HPDE6-E6E7 (cell line): ENCODE results near the gene ARHGEF19.
A peak's percentile ranks its signal among the peaks of the same experiment; 100 is the strongest.
"Not testable (repeated sequence)": the region's sequence is repeated elsewhere in the genome, so short reads cannot be mapped to it uniquely, and the experiment has no call there.

Experiments used
- DNase-seq: peaks from one replicate; pipeline ENCODE4 v3.0.0; 2011; ENCODE audit warnings: missing footprints; ENCODE audit errors: extremely low spot score

Gene ARHGEF19

GRCh38 chr1:16244650-16245285 lies 32.3 kb upstream of the ARHGEF19 start:
- no peak for DNase-seq

DNA sequence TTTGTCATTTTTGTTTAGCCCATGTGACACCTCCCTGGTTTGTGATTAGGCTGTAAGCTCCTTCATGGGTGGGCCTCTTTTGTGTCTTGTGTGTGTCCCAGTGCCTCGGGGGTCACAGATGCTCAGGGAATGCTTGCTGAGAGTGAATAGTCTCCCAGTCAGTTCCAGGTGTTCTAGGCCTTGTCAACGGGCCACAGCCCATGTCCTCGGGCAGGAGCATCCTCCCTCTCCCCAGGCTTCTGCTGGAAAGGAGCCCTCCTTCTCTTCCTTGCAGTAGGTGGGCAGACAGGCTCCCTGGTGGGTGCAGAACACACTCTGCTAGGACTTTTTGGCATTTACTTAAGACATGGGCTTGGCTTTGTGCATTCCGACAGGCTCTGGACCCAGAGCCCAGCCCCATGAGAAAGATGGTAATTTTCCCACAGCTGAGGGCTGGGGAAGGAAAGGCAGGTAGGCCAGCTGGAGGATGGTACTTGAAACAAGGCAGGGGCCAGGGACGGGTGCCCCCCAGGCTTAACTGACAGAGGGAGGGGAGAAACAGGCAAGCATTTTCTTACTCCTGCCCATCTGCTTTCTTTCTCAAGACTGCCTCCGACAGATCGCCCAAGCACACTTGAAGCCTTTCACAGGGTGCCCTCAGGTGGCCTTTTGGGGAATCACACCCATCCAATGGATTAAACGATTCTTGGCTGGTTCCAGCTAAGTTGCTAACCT lies 31.6 kb upstream of the ARHGEF19 start:
- DNase-seq, result peak; percentile 76

DNA sequence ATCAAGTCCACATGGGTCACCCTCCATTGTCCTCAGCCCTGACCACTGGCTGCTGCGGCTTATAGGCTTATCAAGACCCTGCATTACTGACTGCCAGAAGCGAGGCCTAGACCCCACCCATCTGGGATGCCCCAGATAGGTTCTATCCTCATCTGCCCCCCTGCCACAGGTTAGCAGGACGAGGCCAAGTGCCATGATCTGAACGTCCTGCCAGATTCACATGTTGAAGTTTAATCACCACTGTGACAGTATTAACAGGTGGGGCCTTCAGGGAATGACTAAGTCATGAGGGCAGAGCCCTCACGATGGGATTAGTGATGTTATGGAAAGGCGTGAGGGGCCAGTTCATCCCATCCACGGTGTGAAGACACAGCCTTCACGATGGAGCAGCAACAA lies 30.8 kb upstream of the ARHGEF19 start:
- DNase-seq, result no peak

DNA sequence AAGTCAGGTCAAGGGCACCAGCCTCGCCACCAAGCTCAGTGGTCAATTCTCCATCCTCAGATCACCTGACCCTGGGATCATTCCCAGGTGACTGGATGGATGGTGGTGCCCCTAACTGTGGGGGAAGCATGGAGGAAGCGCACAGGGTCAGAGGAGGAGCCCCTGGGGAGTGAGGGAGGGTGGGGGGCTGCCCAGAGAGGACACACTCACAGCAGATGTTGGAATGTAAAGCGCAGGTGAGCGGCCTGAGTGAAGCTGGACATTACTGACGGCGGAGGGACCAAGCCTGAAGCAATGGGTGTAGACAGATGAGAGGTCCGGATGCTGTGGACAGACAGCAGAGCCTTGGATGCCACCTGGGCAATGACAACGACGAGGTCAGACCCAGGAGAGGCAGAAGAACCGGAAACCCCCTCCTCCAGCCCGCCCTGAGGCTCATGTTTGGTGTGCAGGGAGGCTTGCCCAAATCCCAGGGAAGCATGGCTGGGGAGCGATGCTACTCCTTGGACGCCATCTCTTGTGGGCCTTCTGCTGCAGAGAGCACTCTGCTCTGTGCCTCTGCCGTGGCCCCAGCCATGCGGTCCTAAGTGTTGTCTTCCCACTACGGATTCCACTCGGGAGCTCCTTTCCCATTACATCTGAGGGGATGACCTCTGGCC lies 30.2 kb upstream of the ARHGEF19 start:
- DNase-seq, result no peak

DNA sequence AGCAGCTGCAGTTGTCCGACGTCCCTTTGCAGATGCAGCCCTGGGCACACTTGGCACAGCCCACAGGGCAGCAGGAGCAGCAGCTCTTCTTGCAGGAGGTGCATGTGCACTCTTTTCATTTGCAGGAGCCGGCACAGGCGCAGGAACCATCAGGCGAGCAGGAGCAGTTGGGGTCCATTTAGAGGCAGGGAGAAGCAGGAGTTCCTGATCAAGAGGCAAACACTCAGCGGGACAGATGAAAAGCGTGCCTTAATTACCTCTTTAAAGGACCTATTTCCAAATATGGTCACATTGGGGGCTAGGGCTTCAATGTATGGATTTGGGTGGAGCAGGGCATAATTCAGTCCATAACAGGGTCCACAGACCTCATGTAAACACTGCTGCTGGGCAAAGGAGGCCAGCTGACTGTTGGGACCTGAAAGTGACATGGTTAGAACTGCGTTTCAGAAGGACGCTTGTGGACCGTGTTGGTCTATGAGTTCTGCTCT lies 28.8 kb upstream of the ARHGEF19 start:
- no peak for DNase-seq

DNA sequence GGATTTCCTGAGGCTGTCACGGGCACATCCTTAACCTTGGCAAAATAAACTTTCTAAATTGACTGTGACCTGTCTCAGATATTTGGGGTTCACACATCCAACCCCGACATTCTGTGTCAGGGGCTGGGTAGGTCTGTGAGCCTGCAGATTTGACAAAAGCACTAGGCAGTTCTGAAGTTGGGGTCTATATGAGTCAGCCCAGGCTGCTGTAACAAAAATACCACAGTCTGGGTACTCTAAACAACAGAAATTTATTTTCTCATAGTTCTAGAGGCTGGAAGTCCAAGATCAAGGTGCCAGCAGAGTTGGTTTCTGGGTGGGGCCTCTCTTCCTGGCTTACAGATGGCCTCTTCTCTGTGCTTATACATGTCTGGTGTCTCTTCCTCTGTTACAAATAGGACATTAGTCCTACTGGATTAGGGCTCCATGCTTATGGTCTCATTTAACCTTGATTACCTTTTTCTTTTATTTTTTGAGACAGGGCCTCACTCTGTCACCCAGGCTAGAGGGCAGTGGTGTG lies 27.6 kb upstream of the ARHGEF19 start:
- no peak for DNase-seq

DNA sequence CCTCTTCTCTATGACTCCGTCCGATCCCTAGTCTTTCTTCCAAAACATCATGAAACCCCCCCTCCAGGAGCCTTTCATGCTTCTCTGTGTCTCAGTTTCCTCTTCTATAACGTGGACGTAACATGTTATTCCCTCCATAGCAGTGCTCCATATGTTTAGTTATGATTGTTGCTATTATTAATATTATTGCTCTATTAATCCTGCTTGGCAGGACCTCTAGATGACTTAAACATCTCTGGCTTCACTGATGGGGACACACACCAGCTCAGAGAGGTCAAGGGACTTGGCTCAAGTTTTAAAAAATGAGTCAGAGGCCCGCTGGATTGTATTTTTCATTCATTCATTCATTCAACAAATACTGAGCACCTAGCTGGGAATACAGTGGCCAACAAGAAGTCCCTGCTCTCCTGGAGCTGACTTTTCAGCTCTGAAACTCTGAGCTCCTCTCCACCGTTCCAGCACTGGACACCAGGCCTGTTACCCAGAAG lies 24.9 kb upstream of the ARHGEF19 start:
- DNase-seq, result no peak

DNA sequence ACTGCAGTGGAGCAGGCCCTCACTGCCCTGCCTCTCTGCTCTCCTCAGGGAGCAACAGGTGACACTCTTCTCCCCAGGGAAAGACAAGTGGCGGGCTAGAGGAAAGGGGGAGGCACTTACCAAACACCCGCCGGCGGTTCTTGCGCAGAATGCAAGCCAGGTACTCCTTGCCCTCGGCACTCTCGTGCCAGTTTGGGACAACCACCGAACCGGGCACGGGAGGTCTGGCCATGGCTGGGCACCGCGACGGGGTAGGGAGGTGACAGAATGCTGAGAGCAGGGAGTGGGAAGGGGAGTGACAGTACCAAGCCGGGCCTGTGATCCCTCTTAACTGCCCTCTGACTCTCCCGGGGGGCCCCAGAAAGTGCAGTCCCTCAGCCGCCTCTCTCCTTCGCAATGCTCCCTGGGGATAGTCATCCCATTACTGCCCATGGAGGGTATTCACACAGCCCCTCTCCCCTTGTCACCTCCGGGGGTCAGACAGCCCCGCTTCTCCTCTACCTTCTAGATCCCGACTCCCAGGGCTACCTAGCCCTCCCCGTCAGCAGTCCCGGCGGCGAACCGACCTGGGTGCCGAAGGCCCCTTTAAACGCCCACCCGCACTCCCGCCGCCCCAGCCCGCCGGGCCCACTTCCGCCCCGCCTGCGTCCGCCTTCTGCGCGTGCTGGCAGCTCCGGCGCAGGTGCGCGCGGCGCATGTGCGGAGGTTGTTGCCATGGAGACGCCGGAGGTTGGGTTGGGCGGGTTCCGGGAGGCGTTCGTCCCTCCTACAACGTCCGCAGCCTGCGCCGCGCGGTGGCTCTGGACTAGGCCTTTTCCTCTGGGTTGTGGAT lies 24.3 kb upstream of the ARHGEF19 start, which contains the start of gene CPLANE2:
Gene CPLANE2, minus strand, starts transcription at position 673 of the 832 bp plus-strand sequence. Its CDS starts 441 bp downstream, at position 232.
- peak; percentile 90 for DNase-seq

GRCh38 chr1:16235944-16236510 lies 23.6 kb upstream of the ARHGEF19 start:
- DNase-seq, result peak; percentile 53

- DNase-seq, result no peak
Measured at GRCh38 chr1:16235347-16235746, 22.9 kb upstream of the ARHGEF19 start.

DNA sequence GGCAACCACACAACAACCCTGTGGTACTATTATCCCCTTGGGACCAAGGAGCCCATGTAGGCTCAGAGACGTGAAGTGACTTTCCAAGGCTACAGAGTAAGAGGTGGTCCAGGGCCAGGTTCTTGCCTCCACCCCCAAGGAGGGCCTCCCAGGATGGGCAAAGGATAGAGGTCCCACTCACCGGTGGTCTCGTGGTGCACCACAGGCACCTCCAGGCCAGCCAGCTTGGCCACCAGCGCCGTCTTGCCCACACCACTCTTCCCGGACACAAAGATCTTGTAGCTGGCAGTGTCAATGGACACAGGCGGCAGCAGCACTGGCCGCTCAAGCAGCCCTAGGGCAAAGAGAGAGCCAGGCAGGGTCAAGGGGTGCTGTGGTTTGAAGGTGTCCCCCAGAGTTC lies 21.0 kb upstream of the ARHGEF19 start:
- no peak for DNase-seq

DNA sequence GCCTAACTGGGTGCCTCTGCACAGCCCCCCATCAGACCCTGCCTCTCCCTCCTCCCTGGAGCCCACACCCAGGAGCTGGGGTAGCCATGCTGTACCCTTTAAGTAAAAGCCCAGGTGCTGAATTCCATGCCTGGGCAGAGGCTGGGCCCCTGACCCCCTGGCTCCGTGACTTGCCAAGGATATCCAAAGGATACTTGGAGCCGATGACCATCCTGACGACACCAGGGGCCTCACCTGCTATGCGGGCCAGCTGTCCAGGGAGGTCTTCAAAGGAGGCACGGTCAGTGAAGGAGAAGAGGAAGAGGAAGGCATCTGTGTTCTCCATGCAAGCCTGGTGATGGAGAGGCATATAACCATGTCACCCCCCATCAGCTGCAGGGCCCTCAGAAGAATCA lies 19.9 kb upstream of the ARHGEF19 start:
- DNase-seq, result no peak

GRCh38 chr1:16231331-16232315 lies 19.2 kb upstream of the ARHGEF19 start:
- no peak for DNase-seq

DNA sequence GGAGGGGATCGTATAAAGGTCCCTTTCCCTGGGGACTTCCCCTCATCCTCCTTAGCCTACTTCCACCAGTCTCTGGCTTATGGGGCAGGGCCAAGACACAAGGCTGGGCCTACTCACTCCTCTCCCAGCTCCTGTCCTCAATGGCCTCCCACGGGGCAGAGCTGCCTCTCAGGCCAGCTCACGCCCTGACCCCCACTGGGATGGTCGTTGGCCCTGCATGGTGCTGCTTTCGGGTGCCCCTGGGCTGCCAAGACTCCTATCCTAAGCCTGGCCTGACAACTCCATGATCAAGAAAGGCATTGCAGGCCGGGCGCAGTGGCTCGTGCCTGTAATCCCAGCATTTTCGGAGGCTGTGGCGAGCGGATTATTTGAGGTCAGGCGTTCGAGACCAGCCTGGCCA lies 18.3 kb upstream of the ARHGEF19 start:
- DNase-seq, result no peak

- no peak for DNase-seq
Measured at GRCh38 chr1:16229976-16230740, 17.7 kb upstream of the ARHGEF19 start.

DNA sequence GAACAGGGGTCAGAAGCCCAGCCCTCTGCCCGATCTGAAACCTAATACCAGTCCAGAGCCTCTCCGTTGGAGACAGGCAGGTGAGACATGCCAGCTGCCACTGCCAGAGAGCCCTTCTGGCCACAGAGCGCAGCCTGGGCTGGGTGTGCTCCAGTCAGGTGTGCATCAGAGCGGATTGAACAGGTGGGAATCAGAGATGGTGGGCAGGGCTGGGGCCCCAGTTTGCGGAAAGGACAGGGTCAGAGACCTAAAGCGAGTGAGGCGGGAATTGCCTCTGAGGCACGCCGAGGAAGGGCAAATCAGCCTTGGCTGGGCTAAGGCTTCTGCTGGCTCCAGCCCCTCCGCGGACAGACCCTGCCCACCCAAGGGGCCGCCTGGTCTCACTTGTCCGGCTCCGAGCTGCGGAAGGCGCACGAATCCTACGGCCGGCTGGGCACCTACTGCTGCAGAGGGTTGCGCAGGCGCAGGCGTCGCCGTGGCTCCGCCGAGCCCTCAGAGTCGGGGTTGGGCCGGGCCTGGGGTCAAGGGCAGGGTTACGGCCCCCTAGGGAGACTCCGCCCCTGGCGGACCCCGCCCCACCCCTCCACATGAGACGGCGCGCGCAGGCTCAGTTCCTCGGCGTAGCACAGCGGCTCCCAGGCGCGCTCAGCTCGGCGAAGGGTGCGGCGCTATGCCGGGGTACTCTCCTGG lies 14.2 kb upstream of the ARHGEF19 start:
- no peak for DNase-seq

- no peak for DNase-seq
Measured at GRCh38 chr1:16226129-16226489, 13.7 kb upstream of the ARHGEF19 start.

- no peak for DNase-seq
Measured at GRCh38 chr1:16224472-16224871, 12.0 kb upstream of the ARHGEF19 start.

DNA sequence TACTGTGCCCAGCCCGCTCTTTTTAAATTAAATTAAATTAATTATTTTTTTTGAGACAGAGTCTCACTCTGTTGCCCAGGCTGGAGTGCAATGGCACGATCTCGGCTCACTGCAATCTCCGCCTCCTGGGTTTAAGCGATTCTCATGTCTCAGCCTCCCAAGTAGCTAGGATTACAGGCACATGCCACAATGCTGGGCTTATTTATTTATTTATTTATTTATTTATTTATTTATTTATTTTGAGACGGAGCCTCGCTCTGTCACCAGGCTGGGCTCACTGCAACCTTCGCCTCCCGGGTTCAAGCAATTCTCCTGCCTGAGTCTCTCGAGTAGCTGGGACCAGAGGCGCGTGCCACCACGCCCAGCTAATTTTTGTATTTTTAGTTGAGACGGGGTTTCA lies 10.3 kb upstream of the ARHGEF19 start:
- DNase-seq, result not testable (repeated sequence)
